ENCODE measurements around the gene UGT1A8.

DNA sequence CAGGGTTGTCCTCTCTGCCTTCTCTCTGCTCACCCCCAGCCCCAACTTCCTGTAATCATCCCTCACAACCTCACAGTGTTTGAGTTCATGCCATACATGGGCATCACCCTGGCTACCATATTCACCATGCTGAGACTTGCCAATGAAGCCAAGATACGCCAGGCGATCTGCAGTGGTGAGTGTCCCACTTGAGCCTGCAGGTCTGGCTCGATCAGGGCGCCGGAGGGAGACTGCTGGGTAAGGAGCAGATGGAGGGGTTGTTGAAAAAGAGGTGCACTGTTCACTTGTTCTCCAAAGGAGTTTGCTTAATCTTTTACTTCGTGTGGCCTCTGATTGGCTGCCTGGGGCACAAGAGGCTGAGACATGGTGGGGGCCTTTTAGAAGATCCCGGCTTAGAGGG, 175.3 kb downstream of the UGT1A8 start:
- TF ChIP-seq EZH2phosphoT487 (conservative IDR thresholded peaks at IDR 0.05; ENCODE audit: low read length) = no peak
- TF ChIP-seq, protein P1, sequence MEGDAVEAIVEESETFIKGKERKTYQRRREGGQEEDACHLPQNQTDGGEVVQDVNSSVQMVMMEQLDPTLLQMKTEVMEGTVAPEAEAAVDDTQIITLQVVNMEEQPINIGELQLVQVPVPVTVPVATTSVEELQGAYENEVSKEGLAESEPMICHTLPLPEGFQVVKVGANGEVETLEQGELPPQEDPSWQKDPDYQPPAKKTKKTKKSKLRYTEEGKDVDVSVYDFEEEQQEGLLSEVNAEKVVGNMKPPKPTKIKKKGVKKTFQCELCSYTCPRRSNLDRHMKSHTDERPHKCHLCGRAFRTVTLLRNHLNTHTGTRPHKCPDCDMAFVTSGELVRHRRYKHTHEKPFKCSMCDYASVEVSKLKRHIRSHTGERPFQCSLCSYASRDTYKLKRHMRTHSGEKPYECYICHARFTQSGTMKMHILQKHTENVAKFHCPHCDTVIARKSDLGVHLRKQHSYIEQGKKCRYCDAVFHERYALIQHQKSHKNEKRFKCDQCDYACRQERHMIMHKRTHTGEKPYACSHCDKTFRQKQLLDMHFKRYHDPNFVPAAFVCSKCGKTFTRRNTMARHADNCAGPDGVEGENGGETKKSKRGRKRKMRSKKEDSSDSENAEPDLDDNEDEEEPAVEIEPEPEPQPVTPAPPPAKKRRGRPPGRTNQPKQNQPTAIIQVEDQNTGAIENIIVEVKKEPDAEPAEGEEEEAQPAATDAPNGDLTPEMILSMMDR (IDR thresholded peaks at IDR 0.05; ENCODE audit: insufficient read depth, low read length, poor library complexity, severe bottlenecking) = no peak

All from SU-DHL-6 (cell line).